Measurements from ENCODE around the gene C19orf67. TPM values are rescaled to one million over a fixed set of nuclear protein-coding genes. Genes with fewer than 3 reads are reported as not detected.
"Not testable (repeated sequence)": the region's sequence is repeated elsewhere in the genome, so short reads cannot be mapped to it uniquely, and the experiment has no call there.

Gene C19orf67
- total and polyA plus RNA-seq, 8 donors: not detected

DNA sequence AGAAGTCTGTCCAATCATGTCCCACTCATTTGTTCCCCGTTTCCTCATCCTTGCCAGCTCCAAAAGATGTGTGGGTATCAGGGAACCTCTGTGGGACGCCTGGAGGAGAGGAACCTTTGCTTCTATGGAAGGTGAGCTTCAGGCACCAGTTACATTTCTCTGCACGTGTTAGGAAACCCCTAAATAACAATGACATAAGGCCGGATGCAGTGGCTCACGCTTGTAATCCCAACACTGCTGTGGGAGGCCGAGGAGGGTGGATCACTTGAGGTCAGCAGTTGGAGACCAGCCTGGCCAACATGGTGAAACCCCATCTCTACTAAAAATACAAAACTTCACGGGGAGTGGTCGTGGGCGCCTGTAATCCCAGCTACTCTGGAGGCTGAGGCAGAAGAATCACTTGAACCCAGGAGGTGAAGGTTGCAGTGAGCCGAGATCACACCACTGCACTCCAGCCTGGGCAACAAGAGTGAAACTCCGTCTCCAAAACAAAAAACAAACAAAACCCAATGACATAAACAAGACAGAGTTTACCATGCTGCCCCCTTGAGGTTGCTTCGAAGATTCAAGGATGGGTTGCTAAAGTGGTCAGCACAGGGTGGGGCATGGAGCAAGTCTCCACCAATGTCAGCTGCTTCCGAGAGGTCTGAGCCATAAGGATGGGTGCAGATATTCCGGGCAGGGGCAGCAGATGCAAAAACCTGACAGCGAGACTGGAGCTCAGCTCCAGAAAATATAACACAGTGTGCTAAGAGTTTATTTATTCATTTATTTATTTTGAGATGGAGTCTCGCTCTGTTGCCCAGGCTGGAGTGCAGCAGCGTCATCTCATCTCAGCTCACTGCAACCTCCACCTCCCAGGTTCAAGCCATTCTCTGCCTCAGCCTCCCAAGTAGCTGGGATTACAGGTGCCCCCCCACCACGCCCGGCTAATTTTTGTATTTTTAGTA, 42.6 kb downstream of the C19orf67 start:
- H3K4me3 ChIP-seq; H3K4me1 ChIP-seq; H3K36me3 ChIP-seq; H3K9me3 ChIP-seq; FAIRE-seq; H3K27me3 ChIP-seq; intact Hi-C loops (cut with DNase I): not testable (repeated sequence)
- peak; percentile 14 to 35 (median 28) for TF ChIP-seq CTCF (IDR thresholded peaks at IDR 0.05)
- WGBS, 2 donors: 57 to 66% methylated on average over 19 of the region's 19 CpGs
- peak overlapping the region in 1 of 4 donors; percentile 13 for H3K27ac ChIP-seq
- ATAC-seq: peak; percentile 63 to 86 (median 86)
- DNase-seq: peak in 2 of 6 donors; percentile 33 to 39

DNA sequence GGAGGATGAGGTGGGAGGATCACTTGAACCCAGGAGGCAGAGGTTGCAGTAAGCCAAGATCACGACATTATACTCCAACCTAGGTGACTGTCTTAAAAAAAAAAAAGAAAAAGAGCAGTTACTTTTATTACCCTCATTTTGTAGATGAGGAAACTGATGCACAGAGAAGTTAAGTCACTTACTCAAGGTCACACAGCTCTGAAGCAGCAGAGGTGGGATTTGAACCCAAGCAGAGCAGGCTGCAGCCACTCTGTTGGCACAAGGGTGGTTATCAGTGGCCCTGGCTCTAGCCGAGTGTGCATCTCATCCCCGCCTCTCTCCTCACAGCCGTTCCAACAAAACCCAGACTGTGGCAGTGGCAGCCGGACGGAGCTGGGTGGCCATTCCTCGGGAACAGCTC, 46.4 kb downstream of the C19orf67 start:
- H3K27me3 ChIP-seq: no peaks in the 10 kb centered on the region
- H3K4me3 ChIP-seq: no peak overlapping the region
- H3K27ac ChIP-seq: no peak overlapping the region
- no peak for ATAC-seq
- H3K36me3 ChIP-seq: no peaks in the 10 kb centered on the region
- no peak for DNase-seq
- no peaks in the 10 kb centered on the region for H3K9me3 ChIP-seq
- no peak for TF ChIP-seq CTCF (IDR thresholded peaks at IDR 0.05)
- no peaks in the 10 kb centered on the region for H3K4me1 ChIP-seq
- 89 to 96% methylated on average over 7 of the region's 7 CpGs for WGBS, 2 donors
- no peak for FAIRE-seq
- intact Hi-C loops (cut with DNase I): no loop called here

DNA sequence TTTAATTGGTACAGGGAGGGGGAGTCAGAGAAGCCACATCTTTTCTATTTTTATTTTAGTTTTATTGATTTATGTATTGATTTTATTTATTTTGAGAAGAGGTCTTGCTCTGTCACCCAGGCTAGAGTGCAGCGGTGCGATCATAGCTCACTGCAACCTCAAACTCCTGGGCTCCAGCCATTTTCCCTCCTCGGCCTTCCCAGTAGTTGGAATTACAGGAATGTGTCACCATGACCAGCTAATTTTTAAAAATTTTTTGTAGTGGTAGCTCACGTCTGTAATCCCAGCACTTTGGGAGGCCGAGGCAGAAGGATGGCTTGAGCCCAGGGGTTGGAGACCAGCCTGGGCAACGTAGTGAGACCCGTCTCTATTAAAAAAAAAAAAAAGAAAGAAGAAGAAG, 49.9 kb downstream of the C19orf67 start:
- Histone ChIP-seq H3K9me3 (no peaks in the 10 kb centered on the region), H3K27me3 (no peaks in the 10 kb centered on the region), H3K36me3 (no peaks in the 10 kb centered on the region), H3K4me3 (no peak overlapping the region), H3K4me1 (peaks cover 0 to 3% (median 0%) of the 10 kb centered on the region in 3 donors), H3K27ac (no peak overlapping the region)
- no peak for TF ChIP-seq CTCF (IDR thresholded peaks at IDR 0.05)
- no peak for FAIRE-seq
- ATAC-seq: no peak
- intact Hi-C loops (cut with DNase I): no loop called here
- no peak for DNase-seq
- WGBS, 2 donors: 86% methylated on average over 7 of the region's 7 CpGs

DNA sequence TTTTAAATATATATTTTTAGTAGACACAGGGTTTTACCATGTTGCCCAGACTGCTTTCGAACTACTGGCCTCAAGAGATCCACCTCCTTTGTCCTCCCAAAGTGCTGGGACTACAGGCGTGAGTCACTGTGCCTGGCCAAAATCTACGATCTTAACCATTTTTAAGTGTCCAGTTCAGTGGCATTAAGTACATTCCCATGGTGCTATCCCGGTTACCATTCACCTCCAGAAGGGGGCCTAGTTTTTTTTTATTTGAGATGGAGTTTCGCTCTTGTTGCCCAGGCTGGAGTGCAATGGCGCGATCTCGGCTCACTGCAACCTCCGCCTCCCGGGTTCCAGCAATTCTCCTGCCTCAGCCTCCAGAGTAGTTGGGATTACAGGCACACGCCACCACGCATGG, 50.4 kb downstream of the C19orf67 start:
- H3K4me3 ChIP-seq; DNase-seq; H3K4me1 ChIP-seq; H3K27ac ChIP-seq; H3K27me3 ChIP-seq; intact Hi-C loops (cut with DNase I); H3K36me3 ChIP-seq; ATAC-seq; H3K9me3 ChIP-seq; FAIRE-seq: not testable (repeated sequence)
- WGBS, 2 donors: 88 to 91% methylated on average over 12 of the region's 12 CpGs

- Histone ChIP-seq H3K4me3 (no peak overlapping the region), H3K4me1 (peaks cover 0 to 3% (median 0%) of the 10 kb centered on the region in 3 donors), H3K27ac (no peak overlapping the region), H3K9me3 (no peaks in the 10 kb centered on the region), H3K36me3 (no peaks in the 10 kb centered on the region), H3K27me3 (no peaks in the 10 kb centered on the region)
- intact Hi-C loops (cut with DNase I): no loop called here
- ATAC-seq (no peak), FAIRE-seq (no peak), DNase-seq (no peak)
- TF ChIP-seq CTCF (IDR thresholded peaks at IDR 0.05): no peak
- WGBS, 2 donors: 94 to 97% methylated on average over 2 of the region's 2 CpGs
These were observed 51.6 kb downstream of the C19orf67 start for GRCh38 chr19:14033946-14034345.

All from pancreas (tissue), 10 donors.